Limb (tissue), 2 donors: Measurements from ENCODE around the gene NUDCD3.
A peak's percentile ranks its signal among the peaks of the same experiment; 100 is the strongest.

Experiments used
- DNase-seq, 2 donors: peaks; one replicate each; pipeline ENCODE4 v3.0.0-alpha.2; 2016; ENCODE audit errors: extremely low spot score in 2 of 2

Gene NUDCD3

GRCh38 chr7:44482502-44483485, 7.7 kb downstream of the NUDCD3 start:
- DNase-seq, result no peak

GRCh38 chr7:44477938-44478337, 12.5 kb downstream of the NUDCD3 start:
- no peak for DNase-seq

GRCh38 chr7:44477063-44477830, 13.2 kb downstream of the NUDCD3 start:
- DNase-seq, result peak; percentile 66 to 78

GRCh38 chr7:44476313-44476712, 14.1 kb downstream of the NUDCD3 start:
- DNase-seq, result no peak

GRCh38 chr7:44473295-44473694, 17.2 kb downstream of the NUDCD3 start:
- no peak for DNase-seq

GRCh38 chr7:44472843-44473242, 17.6 kb downstream of the NUDCD3 start:
- no peak for DNase-seq

GRCh38 chr7:44471850-44472249, 18.6 kb downstream of the NUDCD3 start:
- no peak for DNase-seq

GRCh38 chr7:44471436-44471835, 19.0 kb downstream of the NUDCD3 start:
- no peak for DNase-seq

GRCh38 chr7:44470628-44471245, 19.7 kb downstream of the NUDCD3 start:
- no peak for DNase-seq

- no peak for DNase-seq
Measured at GRCh38 chr7:44470135-44470479, 20.4 kb downstream of the NUDCD3 start.

GRCh38 chr7:44469461-44470134, 20.9 kb downstream of the NUDCD3 start:
- DNase-seq, result no peak

- DNase-seq, result no peak
Measured at GRCh38 chr7:44467217-44467548, 23.3 kb downstream of the NUDCD3 start.

GRCh38 chr7:44466300-44467216, 23.9 kb downstream of the NUDCD3 start:
- DNase-seq, result no peak

- no peak for DNase-seq
Measured at GRCh38 chr7:44465490-44465889, 25.0 kb downstream of the NUDCD3 start.

- no peak for DNase-seq
Measured at GRCh38 chr7:44463169-44463808, 27.2 kb downstream of the NUDCD3 start.

GRCh38 chr7:44461387-44461786, 29.1 kb downstream of the NUDCD3 start:
- DNase-seq, result no peak

GRCh38 chr7:44460325-44460724, 30.1 kb downstream of the NUDCD3 start:
- no peak for DNase-seq

- DNase-seq, result no peak
Measured at GRCh38 chr7:44455155-44455554, 35.3 kb downstream of the NUDCD3 start.

- DNase-seq, result no peak
Measured at GRCh38 chr7:44454348-44454747, 36.1 kb downstream of the NUDCD3 start.

- DNase-seq, result no peak
Measured at GRCh38 chr7:44451123-44451522, 39.3 kb downstream of the NUDCD3 start.
